NOMO-1 treated with DMSO at 0.1 percent for 48 hours (cell line): Measurements from ENCODE around the gene SUSD3.

Experiments
- DNase-seq: peaks from one replicate; lab custom pipeline; 2025; ENCODE audit not compliant: unreplicated experiment; lab: John Stamatoyannopoulos, UW

The SUSD3 gene

GRCh38 chr9:93134015-93134739, 75.7 kb downstream of the SUSD3 start, which contains the start of gene NINJ1:
Gene NINJ1, minus strand, starts transcription at chr9:93134251. Its CDS starts 34 bp downstream, at chr9:93134217.
- DNase-seq = peak; percentile 59
